GM19193 (cell line): ENCODE data around the gene PKHD1.

Experiments
- POLR2A ChIP-seq: IDR thresholded peaks from 4 replicates; pipeline ENCODE4 v1.6.1; 2011; ENCODE audit not compliant: insufficient read depth, insufficient read length; ENCODE audit errors: extremely low read depth

The PKHD1 gene

GRCh38 chr6:51844336-51844735 lies 243.1 kb downstream of the PKHD1 start:
- TF ChIP-seq POLR2A = no peak

- no peak for TF ChIP-seq POLR2A
Observed at GRCh38 chr6:51843456-51844056, 243.9 kb downstream of the PKHD1 start.

- TF ChIP-seq POLR2A = no peak
Observed at GRCh38 chr6:51842804-51843378, 244.5 kb downstream of the PKHD1 start.

GRCh38 chr6:51842061-51842803 lies 245.2 kb downstream of the PKHD1 start:
- TF ChIP-seq POLR2A = no peak

- TF ChIP-seq POLR2A = no peak
Observed at GRCh38 chr6:51841626-51842025, 245.8 kb downstream of the PKHD1 start.

- no peak for TF ChIP-seq POLR2A
Observed at GRCh38 chr6:51839726-51840374, 247.6 kb downstream of the PKHD1 start.

GRCh38 chr6:51830666-51831065 lies 256.7 kb downstream of the PKHD1 start:
- TF ChIP-seq POLR2A = no peak

- TF ChIP-seq POLR2A = no peak
Observed at GRCh38 chr6:51827580-51827979, 259.8 kb downstream of the PKHD1 start.

- no peak for TF ChIP-seq POLR2A
Observed at GRCh38 chr6:51824940-51825339, 262.5 kb downstream of the PKHD1 start.

GRCh38 chr6:51820555-51820954 lies 266.9 kb downstream of the PKHD1 start:
- TF ChIP-seq POLR2A = no peak

- TF ChIP-seq POLR2A = no peak
Observed at GRCh38 chr6:51818520-51819022, 268.8 kb downstream of the PKHD1 start.

GRCh38 chr6:51817832-51818231 lies 269.6 kb downstream of the PKHD1 start:
- no peak for TF ChIP-seq POLR2A

GRCh38 chr6:51814418-51814817 lies 273.0 kb downstream of the PKHD1 start:
- no peak for TF ChIP-seq POLR2A

- TF ChIP-seq POLR2A = no peak
Observed at GRCh38 chr6:51813904-51814303, 273.5 kb downstream of the PKHD1 start.

GRCh38 chr6:51812231-51812630 lies 275.2 kb downstream of the PKHD1 start:
- no peak for TF ChIP-seq POLR2A
